Astrocyte (in vitro differentiated cells and primary cell): Measurements from ENCODE around the gene EPHB1. TPM values are rescaled to one million over a fixed set of nuclear protein-coding genes. Genes with fewer than 3 reads are reported as not detected.
"Not testable (repeated sequence)": the region's sequence is repeated elsewhere in the genome, so short reads cannot be mapped to it uniquely, and the experiment has no call there.

Source experiments
- DNase-seq: peaks from one replicate; pipeline ENCODE4 v3.0.0-alpha.2; 2010; ENCODE audit warnings: low read depth
- FAIRE-seq: peaks from 2 replicates; lab custom pipeline; 2011; peaks lifted over from hg19 to GRCh38; lab: Jason Lieb, UNC
- H2AFZ ChIP-seq: 2 replicates; pipeline ENCODE4 v1.6.0; 2012; ENCODE audit warnings: low read depth, low read length, inconsistent platforms
- H3K27ac ChIP-seq: 2 replicates; pipeline ENCODE4 v1.5.1; 2011; ENCODE audit warnings: low read depth, low read length, inconsistent platforms
- H3K27me3 ChIP-seq: 2 replicates; pipeline ENCODE4 v1.6.0; 2011; ENCODE audit warnings: low read length, inconsistent platforms; ENCODE audit not compliant: insufficient read depth
- H3K36me3 ChIP-seq: 2 replicates; pipeline ENCODE4 v1.5.1; 2011; ENCODE audit warnings: low read length, inconsistent platforms; ENCODE audit not compliant: insufficient read depth
- H3K4me1 ChIP-seq: 2 replicates; pipeline ENCODE4 v1.5.1; 2011; ENCODE audit warnings: low read length, inconsistent platforms; ENCODE audit not compliant: insufficient read depth
- H3K4me2 ChIP-seq: 2 replicates; pipeline ENCODE4 v1.6.0; 2012; ENCODE audit warnings: low read length, inconsistent platforms
- H3K4me3 ChIP-seq: 2 replicates; pipeline ENCODE4 v1.5.1; 2011; ENCODE audit warnings: low read depth, mild to moderate bottlenecking, low read length, inconsistent platforms; ENCODE audit not compliant: insufficient read depth
- H3K79me2 ChIP-seq: 2 replicates; pipeline ENCODE4 v1.6.0; 2012; ENCODE audit warnings: mild to moderate bottlenecking, low read length, inconsistent platforms; ENCODE audit not compliant: insufficient read depth
- H3K9ac ChIP-seq: 2 replicates; pipeline ENCODE4 v1.6.0; 2012; ENCODE audit warnings: mild to moderate bottlenecking, low read length, inconsistent platforms
- H3K9me3 ChIP-seq: 2 replicates; pipeline ENCODE4 v1.5.1; 2012; ENCODE audit warnings: low read depth, mild to moderate bottlenecking, low read length, inconsistent platforms; ENCODE audit not compliant: insufficient read depth
- H4K20me1 ChIP-seq: 2 replicates; pipeline ENCODE4 v1.6.0; 2012; ENCODE audit warnings: low read length, inconsistent platforms; ENCODE audit not compliant: insufficient read depth
- H3K27ac Mint-ChIP-seq: one replicate; pipeline ENCODE4 v1.8.0; 2021; ENCODE audit warnings: mild to moderate bottlenecking, mixed read lengths; ENCODE audit not compliant: unreplicated experiment
- H3K27me3 Mint-ChIP-seq: one replicate; pipeline ENCODE4 v1.8.0; 2021; ENCODE audit warnings: low read depth, mixed read lengths; ENCODE audit not compliant: unreplicated experiment
- H3K36me3 Mint-ChIP-seq: one replicate; pipeline ENCODE4 v1.8.0; 2021; ENCODE audit warnings: low read depth, mixed read lengths; ENCODE audit not compliant: unreplicated experiment
- H3K4me1 Mint-ChIP-seq: one replicate; pipeline ENCODE4 v1.8.0; 2021; ENCODE audit warnings: low read depth, mixed read lengths; ENCODE audit not compliant: unreplicated experiment
- H3K4me3 Mint-ChIP-seq: one replicate; pipeline ENCODE4 v1.8.0; 2021; ENCODE audit warnings: mild to moderate bottlenecking, moderate library complexity, mixed read lengths; ENCODE audit not compliant: unreplicated experiment
- H3K9me3 Mint-ChIP-seq: one replicate; pipeline ENCODE4 v1.8.0; 2021; ENCODE audit warnings: mild to moderate bottlenecking, mixed read lengths; ENCODE audit not compliant: unreplicated experiment
- EZH2 ChIP-seq: IDR thresholded peaks from 2 replicates; pipeline ENCODE4 v1.6.1; 2012; ENCODE audit warnings: mild to moderate bottlenecking, low read length, inconsistent platforms; ENCODE audit not compliant: insufficient read depth
- total RNA-seq: library from RNA; stranded (reverse); gene quantifications from 2 replicates; pipeline ENCODE4 v1.2.1, GENCODE V29; 2021
- TF ChIP-seq, protein P1 (sequence below): IDR thresholded peaks from 2 replicates; pipeline ENCODE4 v1.5.1; 2011; ENCODE audit warnings: low read depth, mild to moderate bottlenecking, inconsistent platforms, low read length, moderate library complexity; ENCODE audit not compliant: insufficient read depth

The EPHB1 gene
- total RNA-seq, 1 donor from 2014 or later: 4.1 TPM

DNA sequence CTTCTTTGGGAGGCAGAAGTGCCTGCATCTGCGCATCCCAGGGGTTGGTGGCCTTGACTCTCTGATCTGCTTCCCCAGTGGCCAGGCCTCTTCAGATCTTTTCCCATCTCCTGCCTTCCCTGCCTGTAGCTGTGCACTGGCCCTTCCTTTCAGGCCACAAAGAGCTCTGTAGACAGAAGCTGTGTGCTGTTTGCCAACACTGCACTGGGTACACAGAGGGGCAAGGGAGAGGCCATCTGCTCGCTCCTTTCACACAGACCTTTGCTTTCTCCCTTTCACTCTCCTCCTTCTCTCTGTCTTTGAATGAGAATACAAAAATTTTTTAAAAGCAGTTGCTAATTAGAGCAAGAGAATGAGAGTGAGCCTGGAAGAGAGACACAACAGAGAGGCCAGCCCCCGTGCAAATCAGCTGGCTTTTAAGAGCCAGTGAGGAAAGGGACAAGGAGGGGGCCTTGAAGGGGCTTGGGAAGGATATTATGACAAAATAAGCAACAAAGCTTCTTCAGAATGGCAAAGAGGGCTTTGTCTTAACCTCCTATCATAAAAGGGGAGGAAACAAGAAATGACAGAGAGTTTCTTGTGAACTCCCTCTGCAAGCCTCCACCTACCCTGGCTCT is 170.9 kb downstream of the EPHB1 start:
- H3K4me3 Mint-ChIP-seq: no peak overlapping the region
- no peak overlapping the region for H3K9ac ChIP-seq
- H2AFZ ChIP-seq: no peak overlapping the region
- H3K9me3 Mint-ChIP-seq: no peaks in the 10 kb centered on the region
- H4K20me1 ChIP-seq: no peaks in the 10 kb centered on the region
- H3K36me3 ChIP-seq: no peaks in the 10 kb centered on the region
- H3K27me3 ChIP-seq: no peaks in the 10 kb centered on the region
- H3K27ac Mint-ChIP-seq: no peak overlapping the region
- H3K36me3 Mint-ChIP-seq: no peaks in the 10 kb centered on the region
- no peaks in the 10 kb centered on the region for H3K79me2 ChIP-seq
- H3K4me1 Mint-ChIP-seq: no peaks in the 10 kb centered on the region
- TF ChIP-seq EZH2: no peak
- TF ChIP-seq, protein P1, sequence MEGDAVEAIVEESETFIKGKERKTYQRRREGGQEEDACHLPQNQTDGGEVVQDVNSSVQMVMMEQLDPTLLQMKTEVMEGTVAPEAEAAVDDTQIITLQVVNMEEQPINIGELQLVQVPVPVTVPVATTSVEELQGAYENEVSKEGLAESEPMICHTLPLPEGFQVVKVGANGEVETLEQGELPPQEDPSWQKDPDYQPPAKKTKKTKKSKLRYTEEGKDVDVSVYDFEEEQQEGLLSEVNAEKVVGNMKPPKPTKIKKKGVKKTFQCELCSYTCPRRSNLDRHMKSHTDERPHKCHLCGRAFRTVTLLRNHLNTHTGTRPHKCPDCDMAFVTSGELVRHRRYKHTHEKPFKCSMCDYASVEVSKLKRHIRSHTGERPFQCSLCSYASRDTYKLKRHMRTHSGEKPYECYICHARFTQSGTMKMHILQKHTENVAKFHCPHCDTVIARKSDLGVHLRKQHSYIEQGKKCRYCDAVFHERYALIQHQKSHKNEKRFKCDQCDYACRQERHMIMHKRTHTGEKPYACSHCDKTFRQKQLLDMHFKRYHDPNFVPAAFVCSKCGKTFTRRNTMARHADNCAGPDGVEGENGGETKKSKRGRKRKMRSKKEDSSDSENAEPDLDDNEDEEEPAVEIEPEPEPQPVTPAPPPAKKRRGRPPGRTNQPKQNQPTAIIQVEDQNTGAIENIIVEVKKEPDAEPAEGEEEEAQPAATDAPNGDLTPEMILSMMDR: no peak
- DNase-seq: no peak
- H3K4me2 ChIP-seq: no peak overlapping the region
- no peaks in the 10 kb centered on the region for H3K4me1 ChIP-seq
- H3K27ac ChIP-seq: no peak overlapping the region
- no peaks in the 10 kb centered on the region for H3K9me3 ChIP-seq
- H3K27me3 Mint-ChIP-seq: peaks cover 2% of the 10 kb centered on the region
- no peak overlapping the region for H3K4me3 ChIP-seq
- no peak for FAIRE-seq

GRCh38 chr3:134970895-134971294 is 175.8 kb downstream of the EPHB1 start:
- Histone ChIP-seq H2AFZ (no peak overlapping the region), H3K9ac (no peak overlapping the region), H3K79me2 (no peaks in the 10 kb centered on the region), H3K27ac (no peak overlapping the region), H3K4me1 (no peaks in the 10 kb centered on the region), H3K27me3 (no peaks in the 10 kb centered on the region), H3K4me3 (no peak overlapping the region), H3K4me2 (no peak overlapping the region), H4K20me1 (no peaks in the 10 kb centered on the region), H3K9me3 (no peaks in the 10 kb centered on the region), H3K36me3 (no peaks in the 10 kb centered on the region)
- no peaks in the 10 kb centered on the region for H3K9me3 Mint-ChIP-seq
- H3K36me3 Mint-ChIP-seq: no peaks in the 10 kb centered on the region
- TF ChIP-seq EZH2: no peak
- TF ChIP-seq, protein P1: no peak
- no peak overlapping the region for H3K27ac Mint-ChIP-seq
- no peak overlapping the region for H3K4me3 Mint-ChIP-seq
- peaks cover 7% of the 10 kb centered on the region for H3K27me3 Mint-ChIP-seq
- DNase-seq (no peak), FAIRE-seq (no peak)
- no peaks in the 10 kb centered on the region for H3K4me1 Mint-ChIP-seq

GRCh38 chr3:134971306-134971705 is 176.2 kb downstream of the EPHB1 start:
- Mint-ChIP-seq H3K4me1 (no peaks in the 10 kb centered on the region), H3K27me3 (peaks cover 7% of the 10 kb centered on the region), H3K36me3 (no peaks in the 10 kb centered on the region), H3K27ac (no peak overlapping the region), H3K4me3 (no peak overlapping the region), H3K9me3 (no peaks in the 10 kb centered on the region)
- no peak overlapping the region for H3K27ac ChIP-seq
- no peak overlapping the region for H3K9ac ChIP-seq
- H2AFZ ChIP-seq: no peak overlapping the region
- no peaks in the 10 kb centered on the region for H3K27me3 ChIP-seq
- no peaks in the 10 kb centered on the region for H3K36me3 ChIP-seq
- H3K9me3 ChIP-seq: no peaks in the 10 kb centered on the region
- H3K4me2 ChIP-seq: no peak overlapping the region
- H3K4me1 ChIP-seq: no peaks in the 10 kb centered on the region
- H4K20me1 ChIP-seq: no peaks in the 10 kb centered on the region
- no peaks in the 10 kb centered on the region for H3K79me2 ChIP-seq
- DNase-seq (no peak), FAIRE-seq (no peak)
- TF ChIP-seq EZH2: no peak
- TF ChIP-seq, protein P1: no peak
- no peak overlapping the region for H3K4me3 ChIP-seq

DNA sequence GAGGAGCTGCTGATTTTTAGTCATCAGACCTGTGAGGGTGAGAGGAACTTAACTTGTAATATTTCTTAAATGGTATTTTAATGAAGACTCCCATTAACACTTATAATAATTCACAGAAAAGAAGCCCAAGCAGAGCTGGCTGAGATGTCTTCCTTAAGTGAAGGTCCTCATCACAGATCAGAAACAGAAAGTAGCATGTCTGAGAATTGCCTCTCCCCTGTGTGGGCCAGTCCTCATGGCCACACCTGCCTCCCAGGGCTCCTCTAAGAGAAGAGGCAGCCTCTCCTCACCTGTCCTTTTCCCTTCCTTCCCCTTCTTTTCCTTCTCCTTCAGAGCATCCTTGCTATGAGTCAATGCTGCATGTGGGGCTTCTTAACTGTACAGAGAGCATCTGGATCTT is 176.8 kb downstream of the EPHB1 start:
- not testable (repeated sequence) for H3K27me3 Mint-ChIP-seq, H3K4me3 Mint-ChIP-seq

More for the DNA sequence above, 176.8 kb downstream of the EPHB1 start:
- H4K20me1 ChIP-seq, H3K27ac ChIP-seq, H3K79me2 ChIP-seq, H3K36me3 Mint-ChIP-seq, H3K9ac ChIP-seq, H3K4me1 Mint-ChIP-seq, H3K4me2 ChIP-seq, H3K9me3 Mint-ChIP-seq, H3K27ac Mint-ChIP-seq, H3K9me3 ChIP-seq, H3K27me3 ChIP-seq, H2AFZ ChIP-seq, H3K36me3 ChIP-seq, DNase-seq, H3K4me1 ChIP-seq, H3K4me3 ChIP-seq, FAIRE-seq: not testable (repeated sequence)
